Body of pancreas (tissue), 4 donors: Measurements from ENCODE around the gene PGPEP1. TPM values are rescaled to one million over a fixed set of nuclear protein-coding genes. Genes with fewer than 3 reads are reported as not detected.
A peak's percentile ranks its signal among the peaks of the same experiment; 100 is the strongest.

Experiments
- ATAC-seq: fragments of 150-250 bp; one replicate; pipeline ENCODE4 v1.9.1; 2016
- DNase-seq, 4 donors: peaks; one replicate each; pipeline ENCODE4 v3.0.0-alpha.2; 2019
- H3K27ac ChIP-seq, 4 donors: fragments of 200-600 bp; sonication (generic); 1 replicate in 3 of 4; 2 replicates in 1 of 4; pipeline versions ENCODE4 v1.5.1 to v1.6.1; 2016 to 2019; ENCODE audit warnings: mild to moderate bottlenecking in 1 of 4, mixed read lengths in 1 of 4, moderate library complexity in 1 of 4
- H3K27me3 ChIP-seq, 2 donors: fragments of 200-600 bp; sonication (generic); one replicate each; pipeline ENCODE4 v1.6.0; 2016; ENCODE audit warnings: mild to moderate bottlenecking in 1 of 2
- H3K36me3 ChIP-seq, 2 donors: fragments of 200-600 bp; sonication (generic); replicated peaks in 1 of 2; 2 replicates each; pipeline ENCODE4 v1.5.1; 2016; ENCODE audit warnings: low read depth in 2 of 2; ENCODE audit not compliant: insufficient read depth in 1 of 2
- H3K4me1 ChIP-seq: fragments of 200-600 bp; sonication (generic); one replicate; pipeline ENCODE4 v1.6.0; 2016
- H3K4me3 ChIP-seq, 2 donors: fragments of 200-600 bp; sonication (generic); 1 replicate in 1 of 2; 2 replicates in 1 of 2; pipeline ENCODE4 v1.5.1; 2016 to 2019
- H3K9me3 ChIP-seq, 3 donors: fragments of 200-600 bp; sonication (generic); 1 replicate in 2 of 3; 2 replicates in 1 of 3; pipeline ENCODE4 v1.5.1; 2016
- POLR2A ChIP-seq, 3 donors: fragments of 450-650 bp; IDR thresholded peaks; one replicate each; pipeline ENCODE4 v1.6.1; 2016; ENCODE audit warnings: antibody characterized with exemption in 3 of 3, mild to moderate bottlenecking in 2 of 3
- WGBS, 2 donors: methylation state at CpG; one replicate each; pipeline ENCODE4 v1.1.5; 2017; 5-methylcytosine and 5-hydroxymethylcytosine counted together
- intact Hi-C: fragments of 100-400 bp; cut with DNase I; formaldehyde crosslinking; loops from one replicate; pipeline ENCODE4 v1.15.1; 2023
- total RNA-seq, 2 donors: library from RNA; depleted of rRNA; stranded (reverse); fragments of >200 nt; gene quantifications; one replicate each; pipeline ENCODE4 v1.1.0, GENCODE V29; 2016
- TF ChIP-seq, protein P1 (sequence below), 7 experiments: fragments of 450-650 bp in 4 of 7; fragments of 200-600 bp in 3 of 7; sonication (generic) in 3 of 7; IDR thresholded peaks; one replicate each; pipeline ENCODE4 v1.5.1; 2016 to 2019; ENCODE audit warnings: antibody characterized with exemption in 7 of 7

Gene PGPEP1
- total RNA-seq, 2 donors from 2014 or later = 22.1 to 37.6 TPM

DNA sequence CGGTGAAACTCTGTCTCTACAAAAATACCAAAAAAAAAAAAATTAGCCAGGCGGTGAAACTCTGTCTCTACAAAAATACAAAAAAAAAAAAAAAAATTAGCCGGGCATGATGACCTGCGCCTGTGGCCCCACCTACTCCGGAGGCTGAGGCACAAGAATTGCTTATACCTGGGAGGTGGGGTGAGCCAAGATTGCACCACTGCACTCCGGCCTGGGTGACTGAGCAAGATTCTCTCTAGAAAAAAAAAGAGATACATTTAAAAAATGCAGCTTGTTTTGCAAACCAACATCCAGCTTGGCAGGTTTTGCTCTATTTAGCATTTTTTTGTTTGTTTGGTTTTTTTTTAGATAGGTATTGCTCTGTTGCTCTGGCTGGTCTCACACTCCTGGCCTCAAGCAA is 6.7 kb upstream of the PGPEP1 start:
- H3K36me3 ChIP-seq = no peaks in the 10 kb centered on the region
- DNase-seq = no peak
- H3K27ac ChIP-seq = no peak overlapping the region
- intact Hi-C loops = loop anchor here (10.0 kb wide), 1 partner anchor 59 kb away; the partner anchor contains the start of gene IQCN
- WGBS, 2 donors = 80% methylated on average over 6 of the region's 6 CpGs
- H3K9me3 ChIP-seq = no peaks in the 10 kb centered on the region
- ATAC-seq = no peak
- no peaks in the 10 kb centered on the region for H3K27me3 ChIP-seq
- H3K4me1 ChIP-seq = peaks cover 14% of the 10 kb centered on the region
- no peak for TF ChIP-seq POLR2A (IDR thresholded peaks at IDR 0.05)
- TF ChIP-seq, protein P1, sequence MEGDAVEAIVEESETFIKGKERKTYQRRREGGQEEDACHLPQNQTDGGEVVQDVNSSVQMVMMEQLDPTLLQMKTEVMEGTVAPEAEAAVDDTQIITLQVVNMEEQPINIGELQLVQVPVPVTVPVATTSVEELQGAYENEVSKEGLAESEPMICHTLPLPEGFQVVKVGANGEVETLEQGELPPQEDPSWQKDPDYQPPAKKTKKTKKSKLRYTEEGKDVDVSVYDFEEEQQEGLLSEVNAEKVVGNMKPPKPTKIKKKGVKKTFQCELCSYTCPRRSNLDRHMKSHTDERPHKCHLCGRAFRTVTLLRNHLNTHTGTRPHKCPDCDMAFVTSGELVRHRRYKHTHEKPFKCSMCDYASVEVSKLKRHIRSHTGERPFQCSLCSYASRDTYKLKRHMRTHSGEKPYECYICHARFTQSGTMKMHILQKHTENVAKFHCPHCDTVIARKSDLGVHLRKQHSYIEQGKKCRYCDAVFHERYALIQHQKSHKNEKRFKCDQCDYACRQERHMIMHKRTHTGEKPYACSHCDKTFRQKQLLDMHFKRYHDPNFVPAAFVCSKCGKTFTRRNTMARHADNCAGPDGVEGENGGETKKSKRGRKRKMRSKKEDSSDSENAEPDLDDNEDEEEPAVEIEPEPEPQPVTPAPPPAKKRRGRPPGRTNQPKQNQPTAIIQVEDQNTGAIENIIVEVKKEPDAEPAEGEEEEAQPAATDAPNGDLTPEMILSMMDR (IDR thresholded peaks at IDR 0.05) = no peak
- no peak overlapping the region for H3K4me3 ChIP-seq

DNA sequence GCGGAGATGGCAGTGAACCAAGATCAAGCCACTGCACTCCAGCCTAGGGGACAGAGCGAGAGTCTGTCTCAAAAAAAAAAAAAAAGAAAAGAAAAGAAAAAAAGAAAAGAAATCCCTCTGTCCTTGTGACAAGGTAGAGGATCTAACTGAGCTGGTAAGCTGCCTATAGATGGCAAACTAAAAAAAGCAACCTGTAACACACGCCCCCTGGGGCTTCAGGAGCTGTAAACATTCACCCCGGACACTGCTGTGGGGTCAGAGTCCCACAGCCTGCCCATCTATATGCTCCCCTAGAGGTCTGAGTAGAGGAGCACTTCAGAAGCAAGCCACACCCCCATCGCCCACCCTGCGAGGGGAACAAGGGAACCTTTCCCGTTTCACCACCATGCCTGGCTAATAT is 4.3 kb upstream of the PGPEP1 start:
- no peak overlapping the region for H3K4me3 ChIP-seq
- no peak overlapping the region for H3K27ac ChIP-seq
- H3K4me1 ChIP-seq = peaks cover 16% of the 10 kb centered on the region
- intact Hi-C loops = loop anchor here (10.0 kb wide), 1 partner anchor 61 kb away; the partner anchor contains the start of gene IQCN
- no peaks in the 10 kb centered on the region for H3K9me3 ChIP-seq
- DNase-seq = no peak
- TF ChIP-seq POLR2A (IDR thresholded peaks at IDR 0.05) = no peak
- TF ChIP-seq, protein P1 (IDR thresholded peaks at IDR 0.05) = no peak
- H3K36me3 ChIP-seq = no peaks in the 10 kb centered on the region
- 60 to 64% methylated on average over 7 of the region's 7 CpGs for WGBS, 2 donors
- no peaks in the 10 kb centered on the region for H3K27me3 ChIP-seq
- ATAC-seq = no peak

DNA sequence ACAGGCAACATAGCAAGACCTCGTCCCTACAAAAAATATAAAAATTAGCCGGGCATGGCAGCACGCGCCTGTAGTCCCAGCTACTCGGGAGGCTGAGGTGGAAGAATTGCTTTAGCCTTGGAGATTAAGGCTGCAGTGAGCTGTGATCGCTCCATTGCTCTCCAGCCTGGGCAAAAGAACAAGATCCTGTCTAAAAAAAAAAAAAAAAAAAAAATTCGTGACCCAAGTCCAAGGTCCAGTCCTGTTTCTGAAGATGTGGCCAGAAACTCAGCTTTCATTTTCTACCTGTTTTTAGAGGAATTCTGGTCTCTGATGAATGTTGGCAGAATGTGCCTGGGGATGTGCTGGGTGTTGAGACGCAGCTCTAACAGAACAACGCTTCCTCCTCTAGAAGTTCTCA is 1.9 kb upstream of the PGPEP1 start:
- WGBS, 2 donors = 29 to 36% methylated on average over 9 of the region's 9 CpGs
- intact Hi-C loops = loop anchor here (10.0 kb wide), 1 partner anchor 64 kb away; the partner anchor contains the start of gene IQCN
- no peak overlapping the region for H3K4me3 ChIP-seq
- peaks cover 32% of the 10 kb centered on the region for H3K4me1 ChIP-seq
- no peak for TF ChIP-seq POLR2A (IDR thresholded peaks at IDR 0.05)
- TF ChIP-seq, protein P1 (IDR thresholded peaks at IDR 0.05) = no peak
- H3K27ac ChIP-seq = peak overlapping the region in 3 of 4 donors; percentile 29 to 53 (median 48)
- H3K36me3 ChIP-seq = no peaks in the 10 kb centered on the region
- ATAC-seq (no peak), DNase-seq (peak in 2 of 4 donors; percentile 38 to 44)
- H3K9me3 ChIP-seq = no peaks in the 10 kb centered on the region
- H3K27me3 ChIP-seq = no peaks in the 10 kb centered on the region

DNA sequence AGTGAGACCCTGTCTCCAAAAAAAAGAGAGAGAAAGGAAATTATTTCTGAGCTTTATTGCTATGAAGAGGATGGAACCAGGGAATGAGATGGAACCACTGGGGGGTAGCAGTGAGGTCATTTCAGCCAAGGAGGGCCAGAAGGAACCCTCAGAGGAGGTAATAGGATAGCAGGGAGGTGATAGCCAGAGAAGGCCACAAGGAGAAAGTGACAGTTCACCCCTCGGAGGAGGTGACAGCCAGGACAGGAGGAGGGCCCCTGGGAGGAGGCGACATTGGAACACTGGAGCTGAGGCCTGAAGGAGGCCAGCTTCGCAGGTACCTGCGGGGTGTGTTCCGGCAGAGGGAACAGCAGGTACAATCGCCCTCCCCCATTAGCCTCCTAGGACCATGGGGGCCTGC is 675 bp upstream of the PGPEP1 start:
- no peak for DNase-seq
- Histone ChIP-seq H3K4me1 (peaks cover 32% of the 10 kb centered on the region), H3K36me3 (no peaks in the 10 kb centered on the region), H3K4me3 (no peak overlapping the region), H3K9me3 (no peaks in the 10 kb centered on the region), H3K27me3 (no peaks in the 10 kb centered on the region), H3K27ac (peak overlapping the region in 2 of 4 donors; percentile 78 to 89)
- ATAC-seq = no peak
- intact Hi-C loops = loop anchor here (10.0 kb wide), 1 partner anchor 65 kb away; the partner anchor contains the start of gene IQCN
- TF ChIP-seq, protein P1 (IDR thresholded peaks at IDR 0.05) = peak in 2 of 7 experiments; percentile 14 to 16
- TF ChIP-seq POLR2A (IDR thresholded peaks at IDR 0.05) = no peak
- WGBS, 2 donors = 33 to 53% methylated on average over 4 to 6 of the region's 6 CpGs
